Neural progenitor cell (in vitro differentiated cells): ENCODE measurements around the gene LAGE3.

Source experiments
- EZH2phosphoT487 ChIP-seq: fragments of 200-600 bp; sonication (generic); IDR thresholded peaks from 2 replicates; pipeline ENCODE4 v1.6.1; 2017; ENCODE audit warnings: antibody characterized with exemption
- TF ChIP-seq, protein P1 (sequence below): fragments of 200-600 bp; sonication (generic); IDR thresholded peaks from 2 replicates; pipeline ENCODE4 v1.5.1; 2017; ENCODE audit warnings: antibody characterized with exemption, mild to moderate bottlenecking

GRCh38 chrX:154489182-154489581, 10.1 kb upstream of the LAGE3 start:
- TF ChIP-seq, protein P1, sequence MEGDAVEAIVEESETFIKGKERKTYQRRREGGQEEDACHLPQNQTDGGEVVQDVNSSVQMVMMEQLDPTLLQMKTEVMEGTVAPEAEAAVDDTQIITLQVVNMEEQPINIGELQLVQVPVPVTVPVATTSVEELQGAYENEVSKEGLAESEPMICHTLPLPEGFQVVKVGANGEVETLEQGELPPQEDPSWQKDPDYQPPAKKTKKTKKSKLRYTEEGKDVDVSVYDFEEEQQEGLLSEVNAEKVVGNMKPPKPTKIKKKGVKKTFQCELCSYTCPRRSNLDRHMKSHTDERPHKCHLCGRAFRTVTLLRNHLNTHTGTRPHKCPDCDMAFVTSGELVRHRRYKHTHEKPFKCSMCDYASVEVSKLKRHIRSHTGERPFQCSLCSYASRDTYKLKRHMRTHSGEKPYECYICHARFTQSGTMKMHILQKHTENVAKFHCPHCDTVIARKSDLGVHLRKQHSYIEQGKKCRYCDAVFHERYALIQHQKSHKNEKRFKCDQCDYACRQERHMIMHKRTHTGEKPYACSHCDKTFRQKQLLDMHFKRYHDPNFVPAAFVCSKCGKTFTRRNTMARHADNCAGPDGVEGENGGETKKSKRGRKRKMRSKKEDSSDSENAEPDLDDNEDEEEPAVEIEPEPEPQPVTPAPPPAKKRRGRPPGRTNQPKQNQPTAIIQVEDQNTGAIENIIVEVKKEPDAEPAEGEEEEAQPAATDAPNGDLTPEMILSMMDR: no peak
- TF ChIP-seq EZH2phosphoT487: no peak
